Measurements from ENCODE around the gene RAB4B. TPM values are rescaled to one million over a fixed set of nuclear protein-coding genes. Genes with fewer than 3 reads are reported as not detected.
"Not testable (repeated sequence)": the region's sequence is repeated elsewhere in the genome, so short reads cannot be mapped to it uniquely, and the experiment has no call there.

Gene RAB4B
- total RNA-seq, 2 donors from 2014 or later, result 37.9 to 38.2 TPM

GRCh38 chr19:40811478-40812341 lies 33.7 kb downstream of the RAB4B start:
- Histone ChIP-seq H3K27me3 (replicated peaks; ENCODE audit: insufficient read depth) (no peaks in the 10 kb centered on the region), H3K36me3 (peaks cover 15% of the 10 kb centered on the region), H3K4me1 (ENCODE audit: control insufficient read depth in 1 of 2, low read depth in 2 of 2) (peaks cover 10 to 50% of the 10 kb centered on the region in 2 donors), H3K9me3 (no peaks in the 10 kb centered on the region), H3K27ac (peak overlapping the region; percentile 50 to 73), H3K4me3 (peak overlapping the region; percentile 69)
- ATAC-seq (ENCODE audit: insufficient number of reproducible peaks, low FRiP score, low read depth) (no peak), DNase-seq (ENCODE audit: low spot score) (no peak)
- TF ChIP-seq CTCF (IDR thresholded peaks at IDR 0.05), result no peak

DNA sequence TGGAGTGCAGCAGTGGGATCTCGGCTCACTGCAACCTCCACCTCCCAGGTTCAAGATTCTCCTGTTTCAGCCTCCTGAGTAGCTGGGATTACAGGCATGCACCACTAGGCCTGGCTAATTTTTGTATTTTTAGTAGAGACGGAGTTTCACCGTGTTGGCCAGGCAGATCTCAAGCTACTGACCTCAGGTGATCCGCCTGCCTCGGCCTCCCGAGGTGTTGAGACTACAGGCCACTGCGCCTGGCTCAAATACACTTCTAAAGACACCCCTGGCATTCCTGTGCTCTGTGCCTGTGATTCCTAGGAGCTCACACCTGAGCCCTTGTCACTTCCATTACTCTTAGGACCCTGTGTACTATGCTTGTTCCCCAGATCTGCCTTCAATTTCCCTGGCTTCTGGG lies 34.5 kb downstream of the RAB4B start:
- H3K27ac ChIP-seq; ATAC-seq (ENCODE audit: insufficient number of reproducible peaks, low FRiP score, low read depth); H3K4me3 ChIP-seq; H3K27me3 ChIP-seq (replicated peaks; ENCODE audit: insufficient read depth); DNase-seq (ENCODE audit: low spot score); H3K9me3 ChIP-seq: not testable (repeated sequence)
- peaks cover 10 to 42% of the 10 kb centered on the region in 2 donors for H3K4me1 ChIP-seq (ENCODE audit: control insufficient read depth in 1 of 2, low read depth in 2 of 2)
- H3K36me3 ChIP-seq, result peaks cover 15% of the 10 kb centered on the region

- peaks cover 10 to 39% of the 10 kb centered on the region in 2 donors for H3K4me1 ChIP-seq (ENCODE audit: control insufficient read depth in 1 of 2, low read depth in 2 of 2)
- no peak for TF ChIP-seq CTCF (IDR thresholded peaks at IDR 0.05)
- no peak overlapping the region for H3K4me3 ChIP-seq
- H3K27me3 ChIP-seq (replicated peaks; ENCODE audit: insufficient read depth), result no peaks in the 10 kb centered on the region
- no peak overlapping the region for H3K27ac ChIP-seq
- ATAC-seq (ENCODE audit: insufficient number of reproducible peaks, low FRiP score, low read depth) (no peak), DNase-seq (ENCODE audit: low spot score) (no peak)
- peaks cover 10% of the 10 kb centered on the region for H3K36me3 ChIP-seq
- no peaks in the 10 kb centered on the region for H3K9me3 ChIP-seq
These were observed 35.1 kb downstream of the RAB4B start for GRCh38 chr19:40813182-40813581.

DNA sequence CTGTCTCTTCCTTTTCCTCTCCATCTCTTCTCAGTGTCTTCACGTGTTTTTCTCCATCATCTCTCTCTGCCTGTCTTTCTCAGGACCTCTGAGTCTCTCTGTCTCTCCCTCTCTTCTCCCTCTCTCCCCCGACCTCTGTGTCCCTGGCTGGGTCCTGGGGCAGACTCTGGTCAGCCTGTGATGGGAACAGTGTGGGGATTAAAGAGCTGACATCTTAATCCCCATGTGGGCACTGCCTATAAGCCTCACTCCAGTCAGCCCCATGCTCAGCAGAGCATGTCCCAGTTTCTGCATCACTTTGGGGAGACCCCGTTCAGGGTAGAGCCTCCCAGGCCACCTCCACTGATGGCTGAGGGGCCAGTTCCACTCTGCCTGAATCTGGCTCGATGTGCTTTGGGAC lies 37.2 kb downstream of the RAB4B start:
- Histone ChIP-seq H3K27me3 (replicated peaks; ENCODE audit: insufficient read depth) (no peaks in the 10 kb centered on the region), H3K9me3 (no peaks in the 10 kb centered on the region), H3K4me3 (no peak overlapping the region), H3K36me3 (no peaks in the 10 kb centered on the region), H3K4me1 (ENCODE audit: control insufficient read depth in 1 of 2, low read depth in 2 of 2) (peaks cover 17 to 45% of the 10 kb centered on the region in 2 donors), H3K27ac (no peak overlapping the region)
- DNase-seq (ENCODE audit: low spot score), result no peak
- TF ChIP-seq CTCF (IDR thresholded peaks at IDR 0.05), result no peak
- no peak for ATAC-seq (ENCODE audit: insufficient number of reproducible peaks, low FRiP score, low read depth)

- not testable (repeated sequence) for H3K36me3 ChIP-seq; H3K27me3 ChIP-seq (replicated peaks; ENCODE audit: insufficient read depth); ATAC-seq (ENCODE audit: insufficient number of reproducible peaks, low FRiP score, low read depth); H3K27ac ChIP-seq; H3K9me3 ChIP-seq; DNase-seq (ENCODE audit: low spot score)
- peak; percentile 40 for TF ChIP-seq CTCF (IDR thresholded peaks at IDR 0.05)
- Histone ChIP-seq H3K4me1 (ENCODE audit: control insufficient read depth in 1 of 2, low read depth in 2 of 2) (peaks cover 20 to 35% of the 10 kb centered on the region in 2 donors), H3K4me3 (peak overlapping the region; percentile 65)
These were observed 40.7 kb downstream of the RAB4B start for GRCh38 chr19:40818480-40819399.
